K562 (cell line): ENCODE measurements around the gene PODNL1.

Experiments
- CTCF ChIP-seq, 3 experiments: IDR thresholded peaks in 2 of 3; conservative IDR thresholded peaks in 1 of 3; 2 replicates each; pipeline ENCODE4 v1.5.1; 2011 to 2012; ENCODE audit warnings: low read length in 3 of 3, mild to moderate bottlenecking in 3 of 3, control low read depth in 2 of 3, improper control_type of control experiment in 1 of 3, inconsistent platforms in 1 of 3, low read depth in 1 of 3, mixed read lengths in 1 of 3, moderate library complexity in 1 of 3; ENCODE audit not compliant: insufficient read depth in 2 of 3
- HDAC1 ChIP-seq, 2 experiments: fragments of 450-650 bp; IDR thresholded peaks; 2 replicates each; pipeline ENCODE4 v1.6.1; 2016 to 2017; ENCODE audit warnings: inconsistent platforms in 1 of 2, mild to moderate bottlenecking in 1 of 2, moderate library complexity in 1 of 2
- MTA3 ChIP-seq: fragments of 450-650 bp; formaldehyde crosslinking; IDR thresholded peaks from 2 replicates; pipeline ENCODE4 v1.6.1; 2017; ENCODE audit warnings: mild to moderate bottlenecking, borderline replicate concordance
- MYBL2 ChIP-seq, 2 experiments: fragments of 450-650 bp in 1 of 2; sonication (generic) in 1 of 2; formaldehyde crosslinking in 1 of 2; IDR thresholded peaks; 2 replicates each; pipeline versions ENCODE4 v1.6.1 to v1.8.1; 2017 to 2022; ENCODE audit warnings: borderline replicate concordance in 1 of 2, inconsistent platforms in 1 of 2, low read depth in 1 of 2, mild to moderate bottlenecking in 1 of 2, missing genetic modification reagents in 1 of 2, moderate library complexity in 1 of 2
- NKRF ChIP-seq: fragments of 450-650 bp; IDR thresholded peaks from 2 replicates; pipeline ENCODE4 v1.6.1; 2016; ENCODE audit warnings: borderline replicate concordance
- POU5F1 ChIP-seq: fragments of 150-350 bp; IDR thresholded peaks from 2 replicates; pipeline ENCODE4 v1.6.1; 2014; ENCODE audit warnings: borderline replicate concordance, low read length, low read depth, mild to moderate bottlenecking; ENCODE audit not compliant: partially characterized antibody
- PPARD ChIP-seq: fragments of 250-450 bp; sonication (Bioruptor Pico); IDR thresholded peaks from 2 replicates; pipeline ENCODE4 v1.8.0; 2022; ENCODE audit warnings: inconsistent platforms, mild to moderate bottlenecking, moderate library complexity
- SMARCC2 ChIP-seq: fragments of 450-650 bp; IDR thresholded peaks from 2 replicates; pipeline ENCODE4 v1.6.1; 2017; ENCODE audit warnings: antibody characterized with exemption, moderate library complexity, mild to moderate bottlenecking, low read depth
- SP1 ChIP-seq: sonication (generic); formaldehyde crosslinking; IDR thresholded peaks from 2 replicates; pipeline ENCODE4 v1.8.1; 2022; ENCODE audit warnings: mild to moderate bottlenecking, missing genetic modification reagents
- TAF1 ChIP-seq: IDR thresholded peaks from 2 replicates; pipeline ENCODE4 v1.6.1; 2011; ENCODE audit warnings: mild to moderate bottlenecking, low read length, moderate library complexity; ENCODE audit not compliant: insufficient read depth, control insufficient read depth, severe bottlenecking; ENCODE audit errors: extremely low read depth
- USF1 ChIP-seq: sonication (generic); formaldehyde crosslinking; IDR thresholded peaks from 2 replicates; pipeline ENCODE4 v1.9.0; 2022; ENCODE audit warnings: mild to moderate bottlenecking, missing genetic modification reagents
- ZFP36 ChIP-seq: fragments of 150-350 bp; IDR thresholded peaks from 2 replicates; pipeline ENCODE4 v1.6.1; 2018; ENCODE audit warnings: low read length, low read depth; ENCODE audit not compliant: partially characterized antibody
- ZNF280B ChIP-seq: fragments of 250-450 bp; sonication (Bioruptor Pico); IDR thresholded peaks from 2 replicates; pipeline ENCODE4 v1.5.1; 2021; ENCODE audit warnings: mild to moderate bottlenecking

- TF ChIP-seq SMARCC2, result no peak
- no peak for TF ChIP-seq USF1 (CRISPR knock-in tag)
- no peak for TF ChIP-seq NKRF
- no peak for TF ChIP-seq HDAC1 (IDR thresholded peaks at IDR 0.05)
- TF ChIP-seq POU5F1, result no peak
- no peak for TF ChIP-seq SP1
- TF ChIP-seq ZFP36, result no peak
- no peak for TF ChIP-seq PPARD
- TF ChIP-seq TAF1, result no peak
- no peak for TF ChIP-seq CTCF (IDR thresholded peaks at IDR 0.05 in 2 of 3, conservative IDR thresholded peaks at IDR 0.05 in 1 of 3; ENCODE audit: insufficient read depth in 2 of 3, low read depth in 1 of 3, low read length in 3 of 3)
- TF ChIP-seq ZNF280B (CRISPR knock-in tag), result no peak
- TF ChIP-seq MTA3, result no peak
- no peak for TF ChIP-seq MYBL2 (IDR thresholded peaks at IDR 0.05; ENCODE audit: low read depth)
- no peak for TF ChIP-seq MYBL2 (CRISPR knock-in tag; IDR thresholded peaks at IDR 0.05; ENCODE audit: borderline replicate concordance)
Observed at GRCh38 chr19:13987101-13987890, 49.1 kb upstream of the PODNL1 start.
